Colonic mucosa (tissue), 4 donors: ENCODE results near the gene RNF19B. TPM values are rescaled to one million over a fixed set of nuclear protein-coding genes. Genes with fewer than 3 reads are reported as not detected.
A peak's percentile ranks its signal among the peaks of the same experiment; 100 is the strongest.

Experiments used
- DNase-seq: peaks from one replicate; pipeline ENCODE4 v3.0.0-alpha.2; 2020
- H3K27ac ChIP-seq: fragments of 200-600 bp; one replicate; pipeline ENCODE4 v1.8.0; 2021
- H3K27me3 ChIP-seq: fragments of 200-600 bp; one replicate; pipeline ENCODE4 v1.8.0; 2021
- H3K36me3 ChIP-seq: fragments of 200-600 bp; one replicate; pipeline ENCODE4 v1.8.0; 2021
- H3K4me1 ChIP-seq: fragments of 200-600 bp; one replicate; pipeline ENCODE4 v1.8.0; 2021; ENCODE audit warnings: mild to moderate bottlenecking
- H3K4me3 ChIP-seq: fragments of 200-600 bp; one replicate; pipeline ENCODE4 v1.8.0; 2021
- H3K9ac ChIP-seq, 2 donors: one replicate each; pipeline ENCODE4 v1.7.0; 2013; ENCODE audit warnings: control low read depth in 2 of 2, low read depth in 2 of 2, low read length in 2 of 2
- H3K9me3 ChIP-seq: fragments of 200-600 bp; one replicate; pipeline ENCODE4 v1.8.0; 2021
- CTCF ChIP-seq: fragments of 200-600 bp; IDR thresholded peaks from one replicate; pipeline ENCODE4 v1.8.0; 2022; ENCODE audit warnings: antibody characterized with exemption, mild to moderate bottlenecking
- intact Hi-C: fragments of 100-400 bp; cut with DNase I; formaldehyde crosslinking; loops from one replicate; pipeline ENCODE4 v1.14.1; 2022
- total RNA-seq, 2 donors: library from RNA; stranded (reverse); fragmentation: NEBNext Ultra II Directional in 1 of 2; extraction: Animal tissue kit (Norgen Biotek cat#: 25700) in 1 of 2; gene quantifications; one replicate each; pipeline ENCODE4 v1.2.1, GENCODE V29; 2021
- donor health status: healthy.
- donor health status: DM: no; HTN: no; CAD: no.
- donor health status: DM: no; HTN: no; CAD: no.

RNF19B gene
- total RNA-seq, 2 donors from 2014 or later, result 44.4 to 106 TPM

- no peak overlapping the region for H3K27ac ChIP-seq
- H3K4me3 ChIP-seq, result no peak overlapping the region
- H3K4me1 ChIP-seq, result no peaks in the 10 kb centered on the region
- no peaks in the 10 kb centered on the region for H3K27me3 ChIP-seq
- H3K36me3 ChIP-seq, result no peaks in the 10 kb centered on the region
- no peak overlapping the region for H3K9ac ChIP-seq
- no peak for DNase-seq
- intact Hi-C loops, result no loop called here
- no peaks in the 10 kb centered on the region for H3K9me3 ChIP-seq
- TF ChIP-seq CTCF, result no peak
Observed at GRCh38 chr1:32920833-32921232, 43.8 kb downstream of the RNF19B start.

DNA sequence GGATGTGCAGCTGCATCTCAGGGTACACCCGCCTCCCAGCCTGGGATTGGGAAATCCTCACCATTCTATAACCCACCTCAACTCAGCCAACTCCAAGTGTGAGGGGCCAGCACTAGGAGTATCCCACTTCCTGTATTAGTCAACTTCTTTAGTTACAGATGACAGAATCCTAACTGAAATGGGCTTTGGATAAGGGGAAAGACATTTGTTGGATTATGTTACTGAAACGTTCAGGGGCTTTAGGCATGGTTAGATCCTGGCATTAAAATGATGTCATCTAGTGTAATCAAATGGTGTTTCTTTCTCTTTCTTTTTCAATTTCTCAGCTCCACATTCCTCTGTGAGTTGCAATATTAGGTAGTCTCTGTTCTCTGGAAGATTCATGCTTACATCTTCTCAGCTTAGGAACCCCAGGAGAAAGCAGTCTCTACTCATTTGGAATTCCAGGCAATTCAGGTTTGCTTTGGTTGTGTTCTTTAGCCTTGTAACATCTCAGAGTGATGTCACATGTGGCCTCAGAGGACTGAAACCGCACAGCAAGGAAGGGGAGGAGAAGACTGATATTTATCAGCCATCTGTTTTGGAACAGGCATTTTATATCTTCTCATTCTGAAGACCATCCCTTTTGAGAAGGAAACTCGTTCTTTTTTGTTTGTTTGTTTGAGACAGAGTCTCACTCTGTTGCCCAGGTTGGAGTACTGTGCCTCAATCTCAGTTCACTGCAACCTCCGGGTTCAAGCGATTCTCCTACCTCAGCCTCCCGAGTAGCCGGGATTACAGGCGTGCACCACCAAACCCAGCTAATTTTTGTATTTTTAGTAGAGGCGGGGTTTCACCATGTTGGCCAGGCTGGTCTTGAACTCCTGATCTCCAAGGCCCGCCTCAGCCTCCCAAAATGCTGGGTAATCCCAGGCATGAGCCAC is 44.5 kb downstream of the RNF19B start:
- no peak overlapping the region for H3K27ac ChIP-seq
- H3K4me1 ChIP-seq, result no peaks in the 10 kb centered on the region
- intact Hi-C loops, result no loop called here
- no peak overlapping the region for H3K4me3 ChIP-seq
- H3K36me3 ChIP-seq, result no peaks in the 10 kb centered on the region
- no peak for TF ChIP-seq CTCF
- no peaks in the 10 kb centered on the region for H3K9me3 ChIP-seq
- no peak overlapping the region for H3K9ac ChIP-seq
- no peak for DNase-seq
- H3K27me3 ChIP-seq, result no peaks in the 10 kb centered on the region

DNA sequence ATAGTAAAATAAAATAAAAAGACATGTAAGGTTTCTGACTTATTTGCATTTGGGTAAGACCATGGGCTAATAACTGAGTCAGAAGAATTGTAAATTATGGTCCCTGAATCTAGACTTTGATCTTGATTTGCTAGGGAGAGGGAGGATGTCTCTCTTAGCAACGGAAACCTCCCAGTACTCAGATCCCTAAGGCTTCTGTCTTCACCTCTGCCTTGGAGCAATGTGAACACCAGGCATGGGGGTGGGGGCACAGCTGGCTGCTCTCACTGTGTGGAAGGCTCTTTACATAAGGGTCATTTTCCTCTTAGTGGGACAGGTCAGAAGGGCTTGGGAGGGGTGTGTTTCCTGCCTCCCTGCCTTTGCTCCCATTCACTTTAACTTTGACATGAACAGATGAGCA is 46.4 kb downstream of the RNF19B start:
- TF ChIP-seq CTCF, result no peak
- H3K27me3 ChIP-seq, result no peaks in the 10 kb centered on the region
- no peak for DNase-seq
- H3K9me3 ChIP-seq, result no peaks in the 10 kb centered on the region
- H3K4me3 ChIP-seq, result no peak overlapping the region
- no peak overlapping the region for H3K9ac ChIP-seq
- no peak overlapping the region for H3K27ac ChIP-seq
- no peaks in the 10 kb centered on the region for H3K36me3 ChIP-seq
- intact Hi-C loops, result no loop called here
- no peaks in the 10 kb centered on the region for H3K4me1 ChIP-seq

DNA sequence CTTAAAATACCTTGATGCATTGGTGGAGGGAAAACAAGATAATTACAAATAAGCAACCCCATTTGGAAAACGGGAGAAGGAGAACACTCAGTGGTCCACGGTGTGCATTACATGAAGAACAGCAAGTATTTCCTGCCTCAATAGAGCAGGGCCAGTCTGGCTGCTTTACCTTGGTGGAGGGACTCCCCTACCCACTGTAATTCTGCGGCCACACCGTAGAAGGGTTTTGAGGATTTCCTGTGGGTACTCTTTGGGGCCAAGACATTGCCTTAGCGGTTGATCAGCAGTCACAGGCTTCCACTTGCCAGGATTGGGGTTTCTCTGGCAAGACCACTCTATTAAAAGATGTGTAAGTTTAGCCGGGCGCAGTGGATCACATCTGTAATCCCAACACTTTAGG is 47.1 kb downstream of the RNF19B start:
- no peak for DNase-seq
- H3K27ac ChIP-seq, result no peak overlapping the region
- peak overlapping the region in 1 of 2 donors; percentile 4 for H3K9ac ChIP-seq
- intact Hi-C loops, result no loop called here
- no peak overlapping the region for H3K4me3 ChIP-seq
- H3K36me3 ChIP-seq, result no peaks in the 10 kb centered on the region
- no peak for TF ChIP-seq CTCF
- no peaks in the 10 kb centered on the region for H3K4me1 ChIP-seq
- no peaks in the 10 kb centered on the region for H3K27me3 ChIP-seq
- H3K9me3 ChIP-seq, result no peaks in the 10 kb centered on the region

GRCh38 chr1:32915766-32916706 is 48.6 kb downstream of the RNF19B start:
- H3K36me3 ChIP-seq, result no peaks in the 10 kb centered on the region
- H3K9me3 ChIP-seq, result no peaks in the 10 kb centered on the region
- H3K4me1 ChIP-seq, result no peaks in the 10 kb centered on the region
- no peak overlapping the region for H3K9ac ChIP-seq
- DNase-seq, result no peak
- no peaks in the 10 kb centered on the region for H3K27me3 ChIP-seq
- intact Hi-C loops, result no loop called here
- no peak overlapping the region for H3K27ac ChIP-seq
- TF ChIP-seq CTCF, result no peak
- H3K4me3 ChIP-seq, result no peak overlapping the region
